ENCODE data around the gene RNF169. TPM values are rescaled to one million over a fixed set of nuclear protein-coding genes. Genes with fewer than 3 reads are reported as not detected.

The RNF169 gene
- total RNA-seq, 1 donor: 32.6 TPM

GRCh38 chr11:74730571-74731260, 17.9 kb upstream of the RNF169 start:
- Histone ChIP-seq H3K79me2 (ENCODE audit: insufficient read depth, low read length) (no peaks in the 10 kb centered on the region), H4K20me1 (ENCODE audit: insufficient read depth, low read length) (no peaks in the 10 kb centered on the region), H2AFZ (ENCODE audit: low read length) (no peak overlapping the region), H3K9me3 (ENCODE audit: low read depth, low read length) (no peaks in the 10 kb centered on the region), H3K27me3 (ENCODE audit: insufficient read depth, low read length) (peaks cover 72% of the 10 kb centered on the region), H3K4me3 (ENCODE audit: insufficient read depth, low read length) (peak overlapping the region; percentile 10), H3K4me2 (ENCODE audit: insufficient read depth, low read length) (peak overlapping the region; percentile 28), H3K4me1 (ENCODE audit: insufficient read depth, low read length) (no peaks in the 10 kb centered on the region), H3K36me3 (ENCODE audit: insufficient read depth, low read length) (no peaks in the 10 kb centered on the region), H3K27ac (ENCODE audit: low read depth, low read length) (no peak overlapping the region)
- peak; percentile 73 for DNase-seq (ENCODE audit: insufficient read length, low spot score, missing footprints)
- no peak for TF ChIP-seq CTCF (IDR thresholded peaks at IDR 0.05; ENCODE audit: extremely low read depth, low read depth, low read length)

- H3K36me3 ChIP-seq (ENCODE audit: insufficient read depth, low read length): no peaks in the 10 kb centered on the region
- no peaks in the 10 kb centered on the region for H3K4me1 ChIP-seq (ENCODE audit: insufficient read depth, low read length)
- TF ChIP-seq CTCF (IDR thresholded peaks at IDR 0.05; ENCODE audit: extremely low read depth, low read depth, low read length): no peak
- H3K27me3 ChIP-seq (ENCODE audit: insufficient read depth, low read length): peaks cover 70% of the 10 kb centered on the region
- peak within 1 kb of the TSS; percentile 59 for H3K4me2 ChIP-seq (ENCODE audit: insufficient read depth, low read length)
- no peaks in the 10 kb centered on the region for H4K20me1 ChIP-seq (ENCODE audit: insufficient read depth, low read length)
- H3K27ac ChIP-seq (ENCODE audit: low read depth, low read length): no peak within 1 kb of the TSS
- no peaks in the 10 kb centered on the region for H3K9me3 ChIP-seq (ENCODE audit: low read depth, low read length)
- H3K79me2 ChIP-seq (ENCODE audit: insufficient read depth, low read length): no peaks in the 10 kb centered on the region
- no peak within 1 kb of the TSS for H2AFZ ChIP-seq (ENCODE audit: low read length)
- DNase-seq (ENCODE audit: insufficient read length, low spot score, missing footprints): peak; percentile 94
- H3K4me3 ChIP-seq (ENCODE audit: insufficient read depth, low read length): peak within 1 kb of the TSS; percentile 55
Observed at GRCh38 chr11:74731301-74732094, 17.2 kb upstream of the RNF169 start, which contains the start of gene CHRDL2. TSS of gene CHRDL2 (minus strand) at chr11:74731426. CDS start at chr11:74730888, 538 bp downstream.

- Histone ChIP-seq H2AFZ (ENCODE audit: low read length) (no peak overlapping the region), H3K4me2 (ENCODE audit: insufficient read depth, low read length) (no peak overlapping the region), H3K9me3 (ENCODE audit: low read depth, low read length) (no peaks in the 10 kb centered on the region), H3K79me2 (ENCODE audit: insufficient read depth, low read length) (no peaks in the 10 kb centered on the region), H3K27ac (ENCODE audit: low read depth, low read length) (no peak overlapping the region), H3K27me3 (ENCODE audit: insufficient read depth, low read length) (peaks cover 53% of the 10 kb centered on the region), H3K4me3 (ENCODE audit: insufficient read depth, low read length) (no peak overlapping the region), H3K36me3 (ENCODE audit: insufficient read depth, low read length) (no peaks in the 10 kb centered on the region), H3K4me1 (ENCODE audit: insufficient read depth, low read length) (no peaks in the 10 kb centered on the region), H4K20me1 (ENCODE audit: insufficient read depth, low read length) (no peaks in the 10 kb centered on the region)
- no peak for TF ChIP-seq CTCF (IDR thresholded peaks at IDR 0.05; ENCODE audit: extremely low read depth, low read depth, low read length)
- no peak for DNase-seq (ENCODE audit: insufficient read length, low spot score, missing footprints)
Observed at GRCh38 chr11:74734559-74734925, 14.1 kb upstream of the RNF169 start.

- no peak for TF ChIP-seq CTCF (IDR thresholded peaks at IDR 0.05; ENCODE audit: extremely low read depth, low read depth, low read length)
- no peak for DNase-seq (ENCODE audit: insufficient read length, low spot score, missing footprints)
Observed at GRCh38 chr11:74735365-74735928, 13.2 kb upstream of the RNF169 start.

More at GRCh38 chr11:74735365-74735928, 13.2 kb upstream of the RNF169 start:
- Histone ChIP-seq H3K4me2 (ENCODE audit: insufficient read depth, low read length) (no peak overlapping the region), H2AFZ (ENCODE audit: low read length) (no peak overlapping the region), H3K4me3 (ENCODE audit: insufficient read depth, low read length) (no peak overlapping the region), H3K79me2 (ENCODE audit: insufficient read depth, low read length) (no peaks in the 10 kb centered on the region), H3K27ac (ENCODE audit: low read depth, low read length) (no peak overlapping the region), H3K27me3 (ENCODE audit: insufficient read depth, low read length) (peaks cover 43% of the 10 kb centered on the region), H3K4me1 (ENCODE audit: insufficient read depth, low read length) (no peaks in the 10 kb centered on the region), H3K36me3 (ENCODE audit: insufficient read depth, low read length) (no peaks in the 10 kb centered on the region), H3K9me3 (ENCODE audit: low read depth, low read length) (no peaks in the 10 kb centered on the region), H4K20me1 (ENCODE audit: insufficient read depth, low read length) (no peaks in the 10 kb centered on the region)

Data from osteoblast (primary cell).